A549 (cell line): ENCODE measurements around the gene SET.
"Not testable (repeated sequence)": the region's sequence is repeated elsewhere in the genome, so short reads cannot be mapped to it uniquely, and the experiment has no call there.

ENCODE experiments used
- EP300 ChIP-seq, 2 experiments: fragments of >200 bp; sonication (Bioruptor Twin); formaldehyde crosslinking; IDR thresholded peaks; 2 replicates in 1 of 2; 3 replicates in 1 of 2; pipeline ENCODE4 v1.6.1; 2016 to 2017
- MAFK ChIP-seq: fragments of 450-650 bp; IDR thresholded peaks from 2 replicates; pipeline ENCODE4 v1.6.1; 2014; ENCODE audit not compliant: partially characterized antibody
- MYC ChIP-seq: IDR thresholded peaks from 2 replicates; pipeline ENCODE4 v1.6.1; 2012; ENCODE audit warnings: mild to moderate bottlenecking, inconsistent platforms, low read length, improper control_type of control experiment, borderline replicate concordance
- POLR2A ChIP-seq: IDR thresholded peaks from 2 replicates; pipeline ENCODE4 v1.6.1; 2012; ENCODE audit warnings: mild to moderate bottlenecking, low read length
- RAD21 ChIP-seq, 2 experiments: fragments of >200 bp in 1 of 2; sonication (Bioruptor Twin) in 1 of 2; formaldehyde crosslinking in 1 of 2; IDR thresholded peaks in 1 of 2; conservative IDR thresholded peaks in 1 of 2; 2 replicates in 1 of 2; 3 replicates in 1 of 2; pipeline ENCODE4 v1.6.1; 2012 to 2018; ENCODE audit warnings: inconsistent platforms in 1 of 2
- REST ChIP-seq: fragments of 200-600 bp; sonication (generic); IDR thresholded peaks from 2 replicates; pipeline ENCODE4 v1.6.1; 2016; ENCODE audit warnings: antibody characterized with exemption, mild to moderate bottlenecking, moderate library complexity
- SMC3 ChIP-seq: fragments of >200 bp; sonication (Bioruptor Twin); formaldehyde crosslinking; IDR thresholded peaks from 3 replicates; pipeline ENCODE4 v1.6.1; 2018; ENCODE audit warnings: inconsistent platforms
- TP53 ChIP-seq: fragments of 250-450 bp; sonication (Bioruptor Pico); IDR thresholded peaks from 2 replicates; pipeline ENCODE4 v1.5.0; 2021; ENCODE audit warnings: mild to moderate bottlenecking, moderate library complexity
- TF ChIP-seq, protein P1 (sequence below): fragments of >200 bp; sonication (Bioruptor Twin); formaldehyde crosslinking; IDR thresholded peaks from 3 replicates; pipeline ENCODE4 v1.5.1; 2016
- TF ChIP-seq, protein P2 (sequence below): IDR thresholded peaks from 2 replicates; pipeline ENCODE4 v1.6.1; 2012

- TF ChIP-seq REST; SMC3; EP300 (IDR thresholded peaks at IDR 0.05); POLR2A; MYC; RAD21 (conservative IDR thresholded peaks at IDR 0.05 in 1 of 2, IDR thresholded peaks at IDR 0.05 in 1 of 2); TP53 (CRISPR knock-in tag); MAFK: not testable (repeated sequence)
- TF ChIP-seq, protein P1, sequence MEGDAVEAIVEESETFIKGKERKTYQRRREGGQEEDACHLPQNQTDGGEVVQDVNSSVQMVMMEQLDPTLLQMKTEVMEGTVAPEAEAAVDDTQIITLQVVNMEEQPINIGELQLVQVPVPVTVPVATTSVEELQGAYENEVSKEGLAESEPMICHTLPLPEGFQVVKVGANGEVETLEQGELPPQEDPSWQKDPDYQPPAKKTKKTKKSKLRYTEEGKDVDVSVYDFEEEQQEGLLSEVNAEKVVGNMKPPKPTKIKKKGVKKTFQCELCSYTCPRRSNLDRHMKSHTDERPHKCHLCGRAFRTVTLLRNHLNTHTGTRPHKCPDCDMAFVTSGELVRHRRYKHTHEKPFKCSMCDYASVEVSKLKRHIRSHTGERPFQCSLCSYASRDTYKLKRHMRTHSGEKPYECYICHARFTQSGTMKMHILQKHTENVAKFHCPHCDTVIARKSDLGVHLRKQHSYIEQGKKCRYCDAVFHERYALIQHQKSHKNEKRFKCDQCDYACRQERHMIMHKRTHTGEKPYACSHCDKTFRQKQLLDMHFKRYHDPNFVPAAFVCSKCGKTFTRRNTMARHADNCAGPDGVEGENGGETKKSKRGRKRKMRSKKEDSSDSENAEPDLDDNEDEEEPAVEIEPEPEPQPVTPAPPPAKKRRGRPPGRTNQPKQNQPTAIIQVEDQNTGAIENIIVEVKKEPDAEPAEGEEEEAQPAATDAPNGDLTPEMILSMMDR: not testable (repeated sequence)
- TF ChIP-seq, protein P2, sequence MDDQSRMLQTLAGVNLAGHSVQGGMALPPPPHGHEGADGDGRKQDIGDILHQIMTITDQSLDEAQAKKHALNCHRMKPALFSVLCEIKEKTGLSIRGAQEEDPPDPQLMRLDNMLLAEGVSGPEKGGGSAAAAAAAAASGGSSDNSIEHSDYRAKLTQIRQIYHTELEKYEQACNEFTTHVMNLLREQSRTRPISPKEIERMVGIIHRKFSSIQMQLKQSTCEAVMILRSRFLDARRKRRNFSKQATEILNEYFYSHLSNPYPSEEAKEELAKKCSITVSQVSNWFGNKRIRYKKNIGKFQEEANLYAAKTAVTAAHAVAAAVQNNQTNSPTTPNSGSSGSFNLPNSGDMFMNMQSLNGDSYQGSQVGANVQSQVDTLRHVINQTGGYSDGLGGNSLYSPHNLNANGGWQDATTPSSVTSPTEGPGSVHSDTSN: not testable (repeated sequence)
Measured at GRCh38 chr9:128693738-128694137, 4.7 kb downstream of the SET start.
